Caco-2 (cell line): ENCODE measurements around the gene PPP1R26. TPM values are rescaled to one million over a fixed set of nuclear protein-coding genes. Genes with fewer than 3 reads are reported as not detected.
A peak's percentile ranks its signal among the peaks of the same experiment; 100 is the strongest.

Source experiments
- BruUV-seq: library from RNA; stranded (reverse); fragments of 400-500 nt; replicated peaks from 2 replicates; lab custom pipeline; 2021; lab: Mats Ljungman, UMichigan
- CTCF ChIA-PET: fragments of 300-600 bp; sonication (Branson Sonifier 250); formaldehyde crosslinking; loops from one replicate; lab custom pipeline; 2022; ENCODE audit warnings: antibody characterized with exemption; lab: Charles Lee
- POLR2A ChIA-PET: fragments of 300-600 bp; sonication (Branson Sonifier 250); formaldehyde crosslinking; loops from one replicate; lab custom pipeline; 2022; ENCODE audit warnings: antibody characterized with exemption; lab: Charles Lee
- DNase-seq, 2 experiments: peaks; one replicate each; pipeline versions ENCODE4 v3.0.0 to v3.0.0-alpha.2; 2020 to 2022
- H3K27me3 ChIP-seq: replicated peaks from 2 replicates; pipeline ENCODE4 v1.6.0; 2011; ENCODE audit warnings: low read length; ENCODE audit not compliant: control insufficient read depth, insufficient read depth
- H3K36me3 ChIP-seq: 2 replicates; pipeline ENCODE4 v1.5.1; 2011; ENCODE audit warnings: low read length; ENCODE audit not compliant: control insufficient read depth, insufficient read depth
- H3K4me1 ChIP-seq: fragments of 250-450 bp; sonication (Bioruptor Pico); 2 replicates; pipeline ENCODE4 v1.5.1; 2020; ENCODE audit warnings: mild to moderate bottlenecking
- H3K4me3 ChIP-seq: 2 replicates; pipeline ENCODE4 v1.5.1; 2011; ENCODE audit warnings: low read depth, mild to moderate bottlenecking, control low read depth, low read length
- H3K9me3 ChIP-seq: fragments of 250-450 bp; sonication (Bioruptor Pico); 2 replicates; pipeline ENCODE4 v1.5.1; 2020; ENCODE audit warnings: mild to moderate bottlenecking, moderate library complexity
- H3K27ac Mint-ChIP-seq: one replicate; pipeline ENCODE4 v1.8.0; 2022; ENCODE audit warnings: mixed read lengths; ENCODE audit not compliant: unreplicated experiment
- H3K27me3 Mint-ChIP-seq: one replicate; pipeline ENCODE4 v1.8.0; 2022; ENCODE audit warnings: mixed read lengths; ENCODE audit not compliant: insufficient read depth, unreplicated experiment
- H3K36me3 Mint-ChIP-seq: one replicate; pipeline ENCODE4 v1.8.0; 2022; ENCODE audit warnings: mild to moderate bottlenecking, mixed read lengths; ENCODE audit not compliant: insufficient read depth, unreplicated experiment
- H3K4me1 Mint-ChIP-seq: one replicate; pipeline ENCODE4 v1.8.0; 2022; ENCODE audit warnings: low read depth, mixed read lengths; ENCODE audit not compliant: unreplicated experiment
- H3K4me3 Mint-ChIP-seq: one replicate; pipeline ENCODE4 v1.8.0; 2022; ENCODE audit warnings: mild to moderate bottlenecking, moderate library complexity, mixed read lengths; ENCODE audit not compliant: unreplicated experiment
- H3K9me3 Mint-ChIP-seq: one replicate; pipeline ENCODE4 v1.8.0; 2022; ENCODE audit warnings: mixed read lengths; ENCODE audit not compliant: unreplicated experiment
- intact Hi-C: fragments of 100-400 bp; cut with micrococcal nuclease; formaldehyde crosslinking; loops from one replicate; pipeline ENCODE4 v1.10.0; 2022; ENCODE audit not compliant: unreplicated experiment
- total RNA-seq: library from RNA; stranded (reverse); gene quantifications from 2 replicates; pipeline ENCODE4 v1.2.3, GENCODE V29; 2022
- TF ChIP-seq, protein P1 (sequence below), 2 experiments: fragments of 200-600 bp in 1 of 2; IDR thresholded peaks; 1 replicate in 1 of 2; 2 replicates in 1 of 2; pipeline versions ENCODE4 v1.5.1 to v1.8.0; 2011 to 2022; ENCODE audit warnings: antibody characterized with exemption in 1 of 2, control low read depth in 1 of 2, inconsistent platforms in 1 of 2, low read depth in 1 of 2, low read length in 1 of 2, mild to moderate bottlenecking in 1 of 2, moderate library complexity in 1 of 2; ENCODE audit not compliant: insufficient read depth in 1 of 2, severe bottlenecking in 1 of 2, unreplicated experiment in 1 of 2

Gene PPP1R26
- total RNA-seq, 1 experiment from 2014 or later, result 24.3 TPM

DNA sequence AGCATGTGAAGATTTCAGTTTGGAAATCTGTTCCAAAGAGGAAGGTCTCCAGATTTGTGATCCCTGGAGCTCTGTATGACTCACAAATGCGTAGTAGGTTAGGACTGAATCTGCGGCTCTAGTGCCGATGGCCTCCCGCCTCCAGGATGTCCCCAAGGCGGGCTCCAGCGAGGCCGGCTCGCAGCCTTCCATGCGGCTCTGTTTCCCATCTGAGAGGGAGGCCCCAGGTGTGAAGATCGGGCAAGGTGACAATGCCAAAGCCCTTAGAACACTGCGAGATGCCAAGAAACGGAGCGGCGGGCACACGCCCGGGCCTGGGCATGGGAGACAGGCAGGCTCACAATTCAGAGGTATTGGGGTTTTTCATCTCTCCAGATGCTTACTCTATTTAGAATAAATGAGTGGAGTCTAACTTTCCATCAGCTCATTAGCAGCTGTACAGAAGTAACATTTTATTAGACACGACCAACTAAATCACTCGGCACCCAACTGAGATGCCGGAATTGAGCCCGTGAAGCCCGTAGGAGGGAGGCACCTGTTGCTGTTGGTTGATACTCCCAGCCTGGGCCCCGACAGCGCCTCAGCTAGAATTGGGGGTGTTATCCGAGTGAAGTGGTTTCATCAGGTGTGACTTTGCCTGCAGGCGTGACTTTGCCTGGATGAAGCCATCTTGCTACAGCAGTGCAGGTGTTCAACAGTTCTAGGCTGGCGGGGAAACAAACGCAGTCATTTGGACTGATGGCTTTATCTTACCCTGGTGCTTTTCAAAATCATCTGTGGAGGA is 13.5 kb downstream of the PPP1R26 start:
- no peaks in the 10 kb centered on the region for H3K36me3 Mint-ChIP-seq
- TF ChIP-seq, protein P1, sequence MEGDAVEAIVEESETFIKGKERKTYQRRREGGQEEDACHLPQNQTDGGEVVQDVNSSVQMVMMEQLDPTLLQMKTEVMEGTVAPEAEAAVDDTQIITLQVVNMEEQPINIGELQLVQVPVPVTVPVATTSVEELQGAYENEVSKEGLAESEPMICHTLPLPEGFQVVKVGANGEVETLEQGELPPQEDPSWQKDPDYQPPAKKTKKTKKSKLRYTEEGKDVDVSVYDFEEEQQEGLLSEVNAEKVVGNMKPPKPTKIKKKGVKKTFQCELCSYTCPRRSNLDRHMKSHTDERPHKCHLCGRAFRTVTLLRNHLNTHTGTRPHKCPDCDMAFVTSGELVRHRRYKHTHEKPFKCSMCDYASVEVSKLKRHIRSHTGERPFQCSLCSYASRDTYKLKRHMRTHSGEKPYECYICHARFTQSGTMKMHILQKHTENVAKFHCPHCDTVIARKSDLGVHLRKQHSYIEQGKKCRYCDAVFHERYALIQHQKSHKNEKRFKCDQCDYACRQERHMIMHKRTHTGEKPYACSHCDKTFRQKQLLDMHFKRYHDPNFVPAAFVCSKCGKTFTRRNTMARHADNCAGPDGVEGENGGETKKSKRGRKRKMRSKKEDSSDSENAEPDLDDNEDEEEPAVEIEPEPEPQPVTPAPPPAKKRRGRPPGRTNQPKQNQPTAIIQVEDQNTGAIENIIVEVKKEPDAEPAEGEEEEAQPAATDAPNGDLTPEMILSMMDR (IDR thresholded peaks at IDR 0.05; ENCODE audit: insufficient read depth in 1 of 2, low read depth in 1 of 2, low read length in 1 of 2, severe bottlenecking in 1 of 2, unreplicated experiment in 1 of 2), result no peak
- no peaks in the 10 kb centered on the region for H3K4me1 Mint-ChIP-seq
- CTCF ChIA-PET, result interaction anchor here (0.6 kb wide), 1 partner anchor 248 kb away, joined by 4 read pairs; no protein-coding TSS in a partner anchor
- no peaks in the 10 kb centered on the region for H3K27me3 ChIP-seq
- H3K4me3 Mint-ChIP-seq, result no peak overlapping the region
- H3K4me3 ChIP-seq, result no peak overlapping the region
- no peaks in the 10 kb centered on the region for H3K36me3 ChIP-seq
- intact Hi-C loops, result no loop called here
- no peaks in the 10 kb centered on the region for H3K9me3 Mint-ChIP-seq
- H3K27me3 Mint-ChIP-seq, result no peaks in the 10 kb centered on the region
- H3K27ac Mint-ChIP-seq, result no peak overlapping the region
- H3K9me3 ChIP-seq, result no peaks in the 10 kb centered on the region
- no peak for DNase-seq
- no TSS peak for BruUV-seq
- POLR2A ChIA-PET, result no interaction called here
- H3K4me1 ChIP-seq, result peaks cover 18% of the 10 kb centered on the region

DNA sequence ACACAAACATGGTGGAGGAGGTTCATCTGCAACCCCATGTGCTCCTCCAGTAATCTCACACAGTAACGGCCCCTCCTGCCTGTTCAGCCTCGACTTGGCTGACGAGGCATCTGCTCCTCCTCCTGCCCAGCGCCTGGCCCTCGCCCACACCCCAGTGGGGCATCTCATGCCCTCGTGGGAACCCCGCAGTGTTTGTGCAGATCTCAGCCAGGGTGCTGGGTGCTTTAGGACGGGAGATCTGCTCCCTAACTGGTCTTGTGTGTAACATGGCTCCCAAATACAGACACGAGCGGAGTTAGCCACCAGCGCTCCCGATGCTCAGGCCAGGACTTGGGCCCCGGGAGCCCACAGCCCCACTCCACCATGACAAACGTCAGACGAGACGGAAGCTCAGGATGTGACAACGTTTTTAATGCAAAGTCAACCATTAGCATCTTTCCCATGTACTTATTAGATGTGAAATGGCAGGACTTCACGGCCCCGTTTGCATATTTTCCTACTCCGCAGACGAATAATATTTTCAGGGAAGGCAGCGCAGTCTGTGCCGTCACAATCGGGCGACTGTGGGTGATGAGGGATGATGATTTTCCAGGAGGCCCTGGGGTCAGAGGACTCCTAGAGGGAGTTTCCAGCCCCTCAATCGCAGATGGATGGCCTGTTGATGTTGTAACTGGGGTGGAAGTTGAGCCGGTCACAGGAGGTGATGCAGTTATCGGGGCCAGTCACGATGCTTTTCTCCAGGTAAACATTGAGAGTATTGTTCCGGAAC is 15.4 kb downstream of the PPP1R26 start:
- peaks cover 22% of the 10 kb centered on the region for H3K4me1 ChIP-seq
- CTCF ChIA-PET, result no interaction called here
- no TSS peak for BruUV-seq
- DNase-seq, result no peak
- no peaks in the 10 kb centered on the region for H3K9me3 ChIP-seq
- H3K27ac Mint-ChIP-seq, result no peak overlapping the region
- no peak overlapping the region for H3K4me3 Mint-ChIP-seq
- POLR2A ChIA-PET, result no interaction called here
- no peaks in the 10 kb centered on the region for H3K36me3 ChIP-seq
- no peaks in the 10 kb centered on the region for H3K4me1 Mint-ChIP-seq
- intact Hi-C loops, result no loop called here
- no peaks in the 10 kb centered on the region for H3K27me3 ChIP-seq
- H3K36me3 Mint-ChIP-seq, result peaks cover 10% of the 10 kb centered on the region
- no peaks in the 10 kb centered on the region for H3K27me3 Mint-ChIP-seq
- H3K9me3 Mint-ChIP-seq, result no peaks in the 10 kb centered on the region
- no peak overlapping the region for H3K4me3 ChIP-seq
- TF ChIP-seq, protein P1 (IDR thresholded peaks at IDR 0.05; ENCODE audit: insufficient read depth in 1 of 2, low read depth in 1 of 2, low read length in 1 of 2, severe bottlenecking in 1 of 2, unreplicated experiment in 1 of 2), result no peak

DNA sequence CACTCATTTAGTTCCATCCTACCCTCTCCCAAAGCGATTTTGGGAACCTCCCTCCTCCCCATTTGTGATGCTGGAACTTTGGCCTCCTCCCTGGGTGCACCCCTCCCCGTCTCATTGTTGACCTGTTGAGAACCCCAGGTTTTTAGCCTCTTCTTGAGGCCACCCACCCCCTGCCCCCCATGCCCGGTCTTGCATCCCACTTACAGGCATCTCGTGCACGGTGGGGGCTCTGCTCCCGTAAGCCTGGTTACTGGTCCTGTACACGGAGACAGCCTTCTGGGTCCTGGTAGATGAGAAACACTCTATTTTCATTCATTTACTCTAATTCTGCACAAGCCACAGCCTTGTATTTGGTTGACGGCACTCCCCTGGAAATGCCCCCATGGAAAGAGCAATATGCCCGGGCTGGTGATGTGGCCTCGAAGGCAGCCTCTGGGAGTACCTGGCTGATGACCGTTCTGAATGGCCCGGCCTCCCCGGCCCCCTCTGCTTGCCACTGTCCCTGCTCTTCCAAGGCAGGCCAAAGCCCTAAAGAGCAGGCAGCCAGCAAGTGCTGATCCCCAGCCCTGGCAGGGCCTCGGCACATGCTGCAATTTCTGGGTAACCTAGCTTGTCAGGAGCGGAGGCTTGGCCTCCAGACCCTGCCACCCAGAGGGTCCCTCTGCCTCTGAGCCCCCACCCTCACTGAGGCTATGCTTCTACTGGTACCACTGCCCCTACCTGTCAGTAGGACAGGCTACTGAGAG is 19.0 kb downstream of the PPP1R26 start:
- intact Hi-C loops, result no loop called here
- DNase-seq, result no peak
- no peaks in the 10 kb centered on the region for H3K4me1 Mint-ChIP-seq
- H3K27me3 Mint-ChIP-seq, result no peaks in the 10 kb centered on the region
- TF ChIP-seq, protein P1 (IDR thresholded peaks at IDR 0.05; ENCODE audit: insufficient read depth in 1 of 2, low read depth in 1 of 2, low read length in 1 of 2, severe bottlenecking in 1 of 2, unreplicated experiment in 1 of 2), result no peak
- ChIA-PET POLR2A (no interaction called here), CTCF (no interaction called here)
- Histone ChIP-seq H3K9me3 (no peaks in the 10 kb centered on the region), H3K4me1 (peaks cover 12% of the 10 kb centered on the region; the same call in 1 of the 2 replicates), H3K27me3 (no peaks in the 10 kb centered on the region), H3K36me3 (peaks cover 5% of the 10 kb centered on the region), H3K4me3 (peak overlapping the region; percentile 91; the same call in 1 of the 2 replicates)
- peak overlapping the region; percentile 75 for H3K4me3 Mint-ChIP-seq
- H3K36me3 Mint-ChIP-seq, result peaks cover 24% of the 10 kb centered on the region
- no peak overlapping the region for H3K27ac Mint-ChIP-seq
- no TSS peak for BruUV-seq
- no peaks in the 10 kb centered on the region for H3K9me3 Mint-ChIP-seq
